ENCODE data around the gene BRD7. TPM values are rescaled to one million over a fixed set of nuclear protein-coding genes. Genes with fewer than 3 reads are reported as not detected.

BRD7 gene
- total and polyA plus RNA-seq, 7 donors, result 34.2 to 56.4 (median 52.0) TPM

GRCh38 chr16:50311891-50312501 is 56.8 kb downstream of the BRD7 start:
- DNase-seq, result peak; percentile 58
- WGBS, 2 donors, result 92 to 93% methylated on average over 22 of the region's 22 CpGs
- intact Hi-C loops (cut with DNase I), result loop anchor here (10.0 kb wide), 1 partner anchor 67 kb away; no protein-coding TSS in a partner anchor
- Histone ChIP-seq H3K4me3 (no peak overlapping the region), H3K9me3 (no peaks in the 10 kb centered on the region), H3K4me1 (peaks cover 0 to 17% (median 13%) of the 10 kb centered on the region in 4 donors), H3K36me3 (peaks cover 0 to 26% (median 19%) of the 10 kb centered on the region in 4 donors), H3K27ac (no peak overlapping the region), H3K27me3 (no peaks in the 10 kb centered on the region)
- TF ChIP-seq CTCF (IDR thresholded peaks at IDR 0.05) (no peak), POLR2AphosphoS5 (IDR thresholded peaks at IDR 0.05) (no peak), EP300 (IDR thresholded peaks at IDR 0.05) (no peak), POLR2A (IDR thresholded peaks at IDR 0.05) (no peak)

GRCh38 chr16:50311134-50311528 is 57.7 kb downstream of the BRD7 start:
- Histone ChIP-seq H3K27me3 (no peaks in the 10 kb centered on the region), H3K4me3 (no peak overlapping the region), H3K4me1 (peaks cover 0 to 14% (median 11%) of the 10 kb centered on the region in 4 donors), H3K9me3 (no peaks in the 10 kb centered on the region), H3K27ac (no peak overlapping the region), H3K36me3 (peaks cover 0 to 19% (median 14%) of the 10 kb centered on the region in 4 donors)
- peak; percentile 58 for DNase-seq
- intact Hi-C loops (cut with DNase I), result loop anchor here (10.0 kb wide), 1 partner anchor 66 kb away; no protein-coding TSS in a partner anchor
- WGBS, 2 donors, result 83 to 90% methylated on average over 4 of the region's 4 CpGs
- TF ChIP-seq POLR2A (IDR thresholded peaks at IDR 0.05), result no peak
- no peak for TF ChIP-seq EP300 (IDR thresholded peaks at IDR 0.05)
- TF ChIP-seq CTCF (IDR thresholded peaks at IDR 0.05), result no peak
- TF ChIP-seq POLR2AphosphoS5 (IDR thresholded peaks at IDR 0.05), result no peak

- peak; percentile 64 for DNase-seq
- Histone ChIP-seq H3K9me3 (no peaks in the 10 kb centered on the region), H3K4me3 (no peak overlapping the region), H3K36me3 (peaks cover 0 to 14% (median 13%) of the 10 kb centered on the region in 4 donors), H3K4me1 (peaks cover 0 to 8% (median 6%) of the 10 kb centered on the region in 4 donors), H3K27me3 (no peaks in the 10 kb centered on the region), H3K27ac (no peak overlapping the region)
- no peak for TF ChIP-seq POLR2A (IDR thresholded peaks at IDR 0.05)
- intact Hi-C loops (cut with DNase I), result loop anchor here (10.0 kb wide), 1 partner anchor 66 kb away; no protein-coding TSS in a partner anchor
- 77 to 89% methylated on average over 18 of the region's 18 CpGs for WGBS, 2 donors
These were observed 58.3 kb downstream of the BRD7 start for GRCh38 chr16:50310308-50311133.

GRCh38 chr16:50309527-50310307 is 59.1 kb downstream of the BRD7 start:
- Histone ChIP-seq H3K9me3 (no peaks in the 10 kb centered on the region), H3K4me1 (peaks cover 0 to 5% (median 0%) of the 10 kb centered on the region in 4 donors), H3K36me3 (peaks cover 0 to 14% (median 12%) of the 10 kb centered on the region in 4 donors), H3K27ac (no peak overlapping the region), H3K4me3 (no peak overlapping the region), H3K27me3 (no peaks in the 10 kb centered on the region)
- DNase-seq, result peak; percentile 60
- TF ChIP-seq POLR2AphosphoS5 (IDR thresholded peaks at IDR 0.05) (no peak), EP300 (IDR thresholded peaks at IDR 0.05) (no peak), POLR2A (IDR thresholded peaks at IDR 0.05) (no peak), CTCF (IDR thresholded peaks at IDR 0.05) (no peak)
- WGBS, 2 donors, result 77 to 81% methylated on average over 15 of the region's 15 CpGs
- intact Hi-C loops (cut with DNase I), result loop anchor here (10.0 kb wide), 1 partner anchor 65 kb away; no protein-coding TSS in a partner anchor

Measured in sigmoid colon (tissue), 7 donors.